MM.1S (cell line): ENCODE data around the gene IGF2.

Experiments
- DNase-seq: peaks from one replicate; pipeline ENCODE4 v3.0.0-alpha.2; 2015
- H2AFZ ChIP-seq: fragments of 300-600 bp; sonication (generic); 2 replicates; pipeline ENCODE4 v1.6.0; 2016; ENCODE audit warnings: antibody characterized with exemption, low read length
- H3F3A ChIP-seq: fragments of 300-600 bp; sonication (generic); 2 replicates; pipeline ENCODE4 v1.6.1; 2016; ENCODE audit warnings: mild to moderate bottlenecking, antibody characterized with exemption, low read length, moderate library complexity, mixed read lengths; ENCODE audit not compliant: insufficient read depth
- H3K27ac ChIP-seq: fragments of 300-600 bp; sonication (generic); 2 replicates; pipeline ENCODE4 v1.5.1; 2016; ENCODE audit warnings: mild to moderate bottlenecking, low read length
- H3K27me3 ChIP-seq: fragments of 300-600 bp; sonication (generic); replicated peaks from 2 replicates; pipeline ENCODE4 v1.6.0; 2016; ENCODE audit warnings: low read length; ENCODE audit not compliant: insufficient read depth
- H3K36me3 ChIP-seq: fragments of 300-600 bp; sonication (generic); replicated peaks from 2 replicates; pipeline ENCODE4 v1.6.1; 2016; ENCODE audit warnings: mild to moderate bottlenecking, low read length, mixed read lengths; ENCODE audit not compliant: insufficient read depth
- H3K4me1 ChIP-seq: fragments of 300-600 bp; sonication (generic); 2 replicates; pipeline ENCODE4 v1.6.1; 2016; ENCODE audit warnings: low read length, mixed read lengths
- H3K4me2 ChIP-seq: fragments of 300-600 bp; sonication (generic); 2 replicates; pipeline ENCODE4 v1.6.0; 2016; ENCODE audit warnings: low read depth, low read length
- H3K4me3 ChIP-seq: fragments of 300-600 bp; sonication (generic); 2 replicates; pipeline ENCODE4 v1.5.1; 2016; ENCODE audit warnings: low read length, mixed read lengths
- H3K79me2 ChIP-seq: fragments of 300-600 bp; sonication (generic); 2 replicates; pipeline ENCODE4 v1.6.1; 2016; ENCODE audit warnings: mixed run types, low read length, mixed read lengths
- H3K9ac ChIP-seq: fragments of 300-600 bp; sonication (generic); 2 replicates; pipeline ENCODE4 v1.6.1; 2016; ENCODE audit warnings: low read length, mixed read lengths
- H3K9me2 ChIP-seq: fragments of 300-600 bp; sonication (generic); replicated peaks from 2 replicates; pipeline ENCODE4 v1.6.1; 2016; ENCODE audit warnings: mild to moderate bottlenecking, low read length, mixed read lengths; ENCODE audit not compliant: insufficient read depth
- H3K9me3 ChIP-seq: fragments of 300-600 bp; sonication (generic); replicated peaks from 2 replicates; pipeline ENCODE4 v1.6.1; 2016; ENCODE audit warnings: mild to moderate bottlenecking, low read length, mixed read lengths; ENCODE audit not compliant: insufficient read depth
- H4K20me1 ChIP-seq: fragments of 300-600 bp; sonication (generic); 2 replicates; pipeline ENCODE4 v1.6.1; 2016; ENCODE audit warnings: mild to moderate bottlenecking, low read length, moderate library complexity, mixed read lengths; ENCODE audit not compliant: insufficient read depth
- EZH2 ChIP-seq: fragments of 300-600 bp; sonication (generic); optimal IDR thresholded peaks from 2 replicates; pipeline ENCODE3; 2017; ENCODE audit warnings: low read depth, mild to moderate bottlenecking, antibody characterized with exemption, low read length, mixed read lengths
- EZH2phosphoT487 ChIP-seq: fragments of 300-600 bp; sonication (generic); IDR thresholded peaks from 2 replicates; pipeline ENCODE4 v1.6.1; 2018; ENCODE audit warnings: antibody characterized with exemption, low read length
- TF ChIP-seq, protein P1 (sequence below): fragments of 300-600 bp; sonication (generic); IDR thresholded peaks from 2 replicates; pipeline ENCODE4 v1.5.1; 2016; ENCODE audit warnings: antibody characterized with exemption, low read length, mixed read lengths

Gene IGF2

GRCh38 chr11:2156416-2157182 is 17.4 kb upstream of the IGF2 start:
- peak; percentile 39 for DNase-seq
- no peaks in the 10 kb centered on the region for H3K9me2 ChIP-seq
- no peak overlapping the region for H3K9ac ChIP-seq
- H3K27ac ChIP-seq: no peak overlapping the region
- H4K20me1 ChIP-seq: no peaks in the 10 kb centered on the region
- no peaks in the 10 kb centered on the region for H3K36me3 ChIP-seq
- no peak overlapping the region for H3K4me2 ChIP-seq
- H2AFZ ChIP-seq: no peak overlapping the region
- no peaks in the 10 kb centered on the region for H3K4me1 ChIP-seq
- H3K4me3 ChIP-seq: no peak overlapping the region
- H3K79me2 ChIP-seq: no peaks in the 10 kb centered on the region
- no peaks in the 10 kb centered on the region for H3K9me3 ChIP-seq
- H3K27me3 ChIP-seq: peaks cover 71% of the 10 kb centered on the region
- H3F3A ChIP-seq: no peaks in the 10 kb centered on the region
- TF ChIP-seq EZH2: no peak
- TF ChIP-seq, protein P1, sequence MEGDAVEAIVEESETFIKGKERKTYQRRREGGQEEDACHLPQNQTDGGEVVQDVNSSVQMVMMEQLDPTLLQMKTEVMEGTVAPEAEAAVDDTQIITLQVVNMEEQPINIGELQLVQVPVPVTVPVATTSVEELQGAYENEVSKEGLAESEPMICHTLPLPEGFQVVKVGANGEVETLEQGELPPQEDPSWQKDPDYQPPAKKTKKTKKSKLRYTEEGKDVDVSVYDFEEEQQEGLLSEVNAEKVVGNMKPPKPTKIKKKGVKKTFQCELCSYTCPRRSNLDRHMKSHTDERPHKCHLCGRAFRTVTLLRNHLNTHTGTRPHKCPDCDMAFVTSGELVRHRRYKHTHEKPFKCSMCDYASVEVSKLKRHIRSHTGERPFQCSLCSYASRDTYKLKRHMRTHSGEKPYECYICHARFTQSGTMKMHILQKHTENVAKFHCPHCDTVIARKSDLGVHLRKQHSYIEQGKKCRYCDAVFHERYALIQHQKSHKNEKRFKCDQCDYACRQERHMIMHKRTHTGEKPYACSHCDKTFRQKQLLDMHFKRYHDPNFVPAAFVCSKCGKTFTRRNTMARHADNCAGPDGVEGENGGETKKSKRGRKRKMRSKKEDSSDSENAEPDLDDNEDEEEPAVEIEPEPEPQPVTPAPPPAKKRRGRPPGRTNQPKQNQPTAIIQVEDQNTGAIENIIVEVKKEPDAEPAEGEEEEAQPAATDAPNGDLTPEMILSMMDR: peak; percentile 74

DNA sequence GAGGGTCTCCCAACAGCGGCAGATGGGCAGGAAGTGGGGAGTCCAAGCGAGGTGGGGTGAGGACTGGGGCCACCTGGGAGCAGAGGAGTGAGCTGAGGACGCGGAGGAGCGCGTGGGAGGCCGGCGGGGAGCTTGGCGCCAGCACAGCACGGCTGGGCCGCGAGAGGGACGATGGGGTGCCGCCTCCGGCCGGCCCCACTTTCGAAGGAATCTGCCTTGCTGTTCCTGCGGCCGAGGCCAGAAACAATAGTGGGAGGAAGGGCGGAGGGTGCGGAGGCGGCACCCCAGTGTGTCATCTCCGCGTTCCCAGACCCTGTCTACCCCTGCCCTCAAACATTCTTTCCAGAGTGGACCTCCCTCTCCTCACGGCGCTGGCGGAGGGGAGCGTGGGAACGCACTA is 16.3 kb upstream of the IGF2 start:
- TF ChIP-seq, protein P1: no peak
- TF ChIP-seq EZH2phosphoT487 (no peak), EZH2 (no peak)
- no peak for DNase-seq
- Histone ChIP-seq H3K79me2 (no peaks in the 10 kb centered on the region), H3K4me3 (no peak overlapping the region), H3K9ac (no peak overlapping the region), H2AFZ (no peak overlapping the region), H3K9me3 (no peaks in the 10 kb centered on the region), H3K27me3 (peaks cover 71% of the 10 kb centered on the region), H3K36me3 (no peaks in the 10 kb centered on the region), H3K9me2 (no peaks in the 10 kb centered on the region), H3K27ac (no peak overlapping the region), H3F3A (no peaks in the 10 kb centered on the region), H3K4me1 (no peaks in the 10 kb centered on the region), H3K4me2 (no peak overlapping the region), H4K20me1 (no peaks in the 10 kb centered on the region)

- no peak for DNase-seq
- TF ChIP-seq, protein P1: no peak
- TF ChIP-seq EZH2phosphoT487 (no peak), EZH2 (no peak)
- no peaks in the 10 kb centered on the region for H3F3A ChIP-seq
- H3K36me3 ChIP-seq: no peaks in the 10 kb centered on the region
- H3K4me1 ChIP-seq: no peaks in the 10 kb centered on the region
- H3K27ac ChIP-seq: no peak overlapping the region
- no peaks in the 10 kb centered on the region for H3K9me2 ChIP-seq
- H3K9ac ChIP-seq: no peak overlapping the region
- peaks cover 71% of the 10 kb centered on the region for H3K27me3 ChIP-seq
- H2AFZ ChIP-seq: no peak overlapping the region
- no peak overlapping the region for H3K4me2 ChIP-seq
- no peak overlapping the region for H3K4me3 ChIP-seq
- no peaks in the 10 kb centered on the region for H3K79me2 ChIP-seq
- H3K9me3 ChIP-seq: no peaks in the 10 kb centered on the region
- H4K20me1 ChIP-seq: no peaks in the 10 kb centered on the region
Observed at GRCh38 chr11:2154889-2155288, 15.7 kb upstream of the IGF2 start.
